ENCODE measurements around the gene CAPRIN2. TPM values are rescaled to one million over a fixed set of nuclear protein-coding genes. Genes with fewer than 3 reads are reported as not detected.

Gene CAPRIN2, protein sequence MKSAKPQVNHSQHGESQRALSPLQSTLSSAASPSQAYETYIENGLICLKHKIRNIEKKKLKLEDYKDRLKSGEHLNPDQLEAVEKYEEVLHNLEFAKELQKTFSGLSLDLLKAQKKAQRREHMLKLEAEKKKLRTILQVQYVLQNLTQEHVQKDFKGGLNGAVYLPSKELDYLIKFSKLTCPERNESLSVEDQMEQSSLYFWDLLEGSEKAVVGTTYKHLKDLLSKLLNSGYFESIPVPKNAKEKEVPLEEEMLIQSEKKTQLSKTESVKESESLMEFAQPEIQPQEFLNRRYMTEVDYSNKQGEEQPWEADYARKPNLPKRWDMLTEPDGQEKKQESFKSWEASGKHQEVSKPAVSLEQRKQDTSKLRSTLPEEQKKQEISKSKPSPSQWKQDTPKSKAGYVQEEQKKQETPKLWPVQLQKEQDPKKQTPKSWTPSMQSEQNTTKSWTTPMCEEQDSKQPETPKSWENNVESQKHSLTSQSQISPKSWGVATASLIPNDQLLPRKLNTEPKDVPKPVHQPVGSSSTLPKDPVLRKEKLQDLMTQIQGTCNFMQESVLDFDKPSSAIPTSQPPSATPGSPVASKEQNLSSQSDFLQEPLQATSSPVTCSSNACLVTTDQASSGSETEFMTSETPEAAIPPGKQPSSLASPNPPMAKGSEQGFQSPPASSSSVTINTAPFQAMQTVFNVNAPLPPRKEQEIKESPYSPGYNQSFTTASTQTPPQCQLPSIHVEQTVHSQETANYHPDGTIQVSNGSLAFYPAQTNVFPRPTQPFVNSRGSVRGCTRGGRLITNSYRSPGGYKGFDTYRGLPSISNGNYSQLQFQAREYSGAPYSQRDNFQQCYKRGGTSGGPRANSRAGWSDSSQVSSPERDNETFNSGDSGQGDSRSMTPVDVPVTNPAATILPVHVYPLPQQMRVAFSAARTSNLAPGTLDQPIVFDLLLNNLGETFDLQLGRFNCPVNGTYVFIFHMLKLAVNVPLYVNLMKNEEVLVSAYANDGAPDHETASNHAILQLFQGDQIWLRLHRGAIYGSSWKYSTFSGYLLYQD
- polyA plus RNA-seq (2013, experiment 1 of 2; ENCODE audit: insufficient read length): 17.6 TPM
- polyA plus RNA-seq (2013, experiment 2 of 2; ENCODE audit: insufficient read length): 17.8 TPM

DNA sequence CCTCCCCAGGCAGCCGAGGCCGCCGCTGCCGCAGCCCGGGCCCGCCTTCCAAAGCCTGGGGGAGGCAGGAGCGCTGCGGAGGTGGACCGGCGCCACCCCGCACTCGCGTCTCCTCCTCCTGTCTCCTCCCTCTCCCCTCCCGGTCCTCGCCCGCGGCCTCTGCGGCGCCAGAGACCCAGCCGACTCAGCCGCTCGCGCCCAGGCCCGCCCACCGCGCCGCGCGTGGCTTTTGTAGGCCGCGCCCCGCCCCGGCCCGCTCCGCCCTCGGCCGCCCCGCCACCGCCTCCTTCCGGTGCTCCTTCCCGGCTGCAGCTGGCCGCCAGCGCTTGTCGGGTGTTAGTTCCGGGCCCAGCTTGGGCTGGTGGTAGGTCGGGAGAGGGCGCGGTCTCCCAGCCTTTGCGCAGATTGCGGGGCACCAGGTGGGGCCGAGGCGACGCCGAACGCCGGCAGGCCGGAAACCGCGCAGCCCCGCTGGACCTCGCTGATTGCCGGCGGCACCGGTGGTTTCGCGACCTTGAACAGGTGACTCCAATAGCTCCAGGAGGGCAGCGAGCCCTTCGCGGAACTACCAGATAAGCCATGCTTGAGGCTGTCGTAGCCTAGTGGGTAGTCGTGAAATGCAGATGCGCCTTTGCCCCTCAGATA, at the start of gene CAPRIN2:
Gene CAPRIN2 (minus strand): TSS at position 202 of the 645 bp plus-strand sequence. CDS start 1,431 bp downstream, outside the sequence.
- peak; percentile 96 for DNase-seq

DNA sequence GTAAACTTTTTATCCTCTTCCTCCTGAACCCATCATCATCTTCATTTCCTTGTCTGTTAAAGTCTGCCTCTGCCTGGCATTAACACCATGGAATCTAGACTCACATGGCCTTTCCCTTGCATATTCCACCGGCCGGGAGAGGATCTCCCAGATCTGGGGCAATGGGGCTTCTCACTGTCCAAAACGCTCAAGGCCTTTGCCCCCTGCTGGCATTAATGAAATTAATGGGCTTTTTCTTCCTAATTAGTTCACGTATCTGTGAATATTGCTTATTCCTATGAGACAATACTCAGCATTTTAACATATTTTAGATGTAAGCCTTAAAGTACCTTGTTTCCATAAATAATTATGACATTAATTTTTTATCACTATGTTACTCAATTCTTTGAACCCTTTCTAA, 42.9 kb upstream of the CAPRIN2 start:
- no peak for DNase-seq

DNA sequence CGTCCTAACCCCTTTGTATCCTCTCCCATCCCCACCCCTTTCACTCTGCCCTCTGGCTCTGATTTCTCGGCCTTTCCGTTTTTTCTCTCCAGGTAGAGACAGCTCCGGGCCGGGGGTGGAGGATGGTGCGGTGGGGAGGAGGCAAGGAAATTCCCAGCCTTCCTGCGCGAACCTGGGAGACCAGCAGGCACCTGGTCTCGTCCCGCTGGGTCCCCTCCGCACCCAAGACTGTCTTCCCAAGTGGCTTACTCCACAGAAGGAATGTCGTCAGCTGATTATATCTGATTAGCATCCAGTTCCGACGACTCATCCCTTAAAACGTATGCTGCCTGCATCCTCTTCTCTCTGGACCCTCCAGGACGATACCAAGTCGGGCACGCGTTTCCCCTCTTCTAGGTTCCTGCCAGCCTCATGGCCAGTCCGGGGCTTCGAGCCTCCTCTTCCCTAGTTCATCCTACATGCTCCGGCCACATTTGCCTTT, 42.2 kb upstream of the CAPRIN2 start:
- DNase-seq: peak; percentile 45

DNA sequence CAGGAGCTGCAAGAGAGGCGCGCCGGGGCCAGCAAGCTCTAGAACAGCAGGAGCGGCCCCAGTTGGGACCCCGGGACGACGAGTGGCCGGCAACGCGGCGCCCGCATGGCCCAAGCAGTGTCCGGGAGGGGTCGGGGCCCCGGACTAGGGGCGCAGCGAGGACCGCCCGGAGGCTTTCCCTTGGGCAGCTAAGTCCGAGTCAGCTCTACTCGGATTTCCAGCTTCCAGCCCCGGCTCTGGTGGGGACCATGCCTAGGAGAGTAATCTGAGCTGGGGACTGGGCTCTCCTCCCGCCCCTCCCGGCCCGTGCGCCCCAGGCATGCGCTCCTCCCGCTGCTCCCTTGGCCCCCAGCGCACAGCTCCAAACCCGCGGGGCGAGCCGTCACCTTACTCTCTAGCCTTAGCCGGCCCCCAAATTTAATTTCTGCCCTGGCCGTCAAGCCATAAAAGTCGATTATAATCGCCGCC, 41.6 kb upstream of the CAPRIN2 start:
- DNase-seq: peak; percentile 74

DNA sequence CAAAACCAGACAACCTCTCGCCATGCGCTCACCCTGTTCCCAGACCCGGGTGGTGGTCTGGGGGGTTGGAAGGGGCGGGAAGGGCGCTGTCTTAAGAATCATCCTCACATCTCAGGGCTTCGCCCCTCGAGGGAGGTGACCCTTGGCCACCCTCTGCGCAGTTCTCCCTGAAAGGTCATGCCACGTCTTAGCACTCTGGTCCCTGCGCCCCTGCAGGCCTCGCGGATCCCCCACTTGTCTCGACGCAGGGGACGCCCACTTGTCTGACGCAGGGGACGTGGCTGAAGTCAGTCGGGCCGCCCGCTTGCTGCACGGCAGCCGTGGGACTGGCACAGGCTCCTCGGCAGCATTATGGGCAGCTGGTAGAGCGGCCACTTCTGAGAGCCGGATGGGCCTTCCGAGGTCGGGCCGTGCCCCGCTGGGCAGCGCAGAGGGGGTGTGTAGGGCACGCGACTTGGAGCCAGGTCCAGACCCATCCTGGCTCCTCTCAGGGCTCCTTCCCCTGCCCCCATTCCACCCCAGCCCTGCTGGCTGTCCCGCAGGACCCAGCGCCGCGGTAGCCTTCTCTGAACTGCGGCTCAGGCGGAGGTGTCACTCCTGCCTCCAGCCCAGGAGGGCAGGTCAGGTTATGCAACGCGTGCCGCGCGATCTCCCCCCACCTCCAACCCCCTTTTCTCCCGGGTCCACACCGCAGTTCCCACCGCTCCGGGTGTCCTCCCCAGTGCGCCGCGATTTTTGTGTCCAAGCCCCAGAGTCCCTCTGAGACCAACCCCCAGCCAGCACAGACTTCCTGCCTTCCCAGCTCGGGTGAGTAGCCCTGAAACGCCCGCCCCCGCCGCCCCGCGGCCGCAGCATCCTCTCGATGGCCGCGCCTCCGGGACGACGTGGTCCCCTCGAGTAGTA, 40.9 kb upstream of the CAPRIN2 start:
- DNase-seq: peak; percentile 86

DNA sequence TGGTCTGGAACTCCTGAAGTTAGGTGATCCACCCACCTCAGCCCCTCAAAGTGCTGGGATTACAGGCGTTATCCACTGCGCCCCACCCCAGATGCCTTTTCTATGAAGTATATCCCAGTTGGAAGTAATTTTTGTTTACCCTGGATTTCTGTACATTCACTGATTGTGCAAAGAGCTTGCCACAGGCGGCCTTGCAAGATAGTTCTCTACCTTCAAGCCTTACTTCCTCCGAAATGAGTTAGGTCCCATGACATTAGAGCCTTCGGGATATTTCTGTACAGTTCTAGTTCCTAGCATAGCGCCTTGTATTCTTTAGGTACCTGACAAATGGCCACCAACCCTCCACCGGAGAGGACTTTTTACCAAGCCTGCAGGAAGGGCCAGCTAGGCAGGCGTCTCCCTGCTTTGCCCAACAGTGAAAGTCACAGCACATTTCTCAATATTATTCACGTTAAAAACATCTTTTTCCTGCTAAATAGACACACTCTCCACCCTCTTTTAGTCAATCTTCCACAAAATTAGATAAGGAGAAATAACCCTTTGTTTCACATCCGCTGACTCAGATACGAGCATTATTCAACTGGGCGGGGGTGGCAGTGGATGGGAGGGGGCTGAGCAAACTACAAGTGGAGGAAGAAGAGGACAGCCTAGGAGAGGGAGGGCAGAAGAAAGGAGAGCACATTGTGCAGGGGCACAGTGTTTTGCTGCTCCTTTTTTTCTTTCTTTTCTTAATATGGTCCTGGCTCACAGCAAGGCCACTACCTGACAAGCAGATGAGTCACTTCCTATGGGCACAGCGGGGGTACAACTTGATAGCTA, 40.0 kb upstream of the CAPRIN2 start:
- DNase-seq: peak; percentile 85

DNA sequence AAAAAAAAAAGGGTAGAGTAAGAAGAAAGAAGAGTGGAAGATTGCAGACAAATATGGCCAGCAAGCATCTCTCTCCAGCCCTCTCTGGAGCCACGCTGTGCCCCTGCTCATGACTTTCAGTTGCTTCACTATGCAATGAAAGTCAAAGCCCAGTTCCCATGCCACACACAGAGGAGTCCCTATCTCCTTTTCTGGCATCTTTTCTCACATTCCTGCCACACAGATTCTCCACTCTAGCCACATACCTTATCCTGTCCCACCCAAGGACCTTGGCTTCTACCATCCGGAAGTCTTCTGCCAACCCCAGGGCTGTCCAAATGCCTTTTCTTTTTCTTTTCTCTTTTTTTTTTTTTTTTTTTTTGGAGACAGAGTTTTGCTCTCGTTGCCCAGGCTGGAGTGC, 39.3 kb upstream of the CAPRIN2 start:
- DNase-seq: no peak

DNA sequence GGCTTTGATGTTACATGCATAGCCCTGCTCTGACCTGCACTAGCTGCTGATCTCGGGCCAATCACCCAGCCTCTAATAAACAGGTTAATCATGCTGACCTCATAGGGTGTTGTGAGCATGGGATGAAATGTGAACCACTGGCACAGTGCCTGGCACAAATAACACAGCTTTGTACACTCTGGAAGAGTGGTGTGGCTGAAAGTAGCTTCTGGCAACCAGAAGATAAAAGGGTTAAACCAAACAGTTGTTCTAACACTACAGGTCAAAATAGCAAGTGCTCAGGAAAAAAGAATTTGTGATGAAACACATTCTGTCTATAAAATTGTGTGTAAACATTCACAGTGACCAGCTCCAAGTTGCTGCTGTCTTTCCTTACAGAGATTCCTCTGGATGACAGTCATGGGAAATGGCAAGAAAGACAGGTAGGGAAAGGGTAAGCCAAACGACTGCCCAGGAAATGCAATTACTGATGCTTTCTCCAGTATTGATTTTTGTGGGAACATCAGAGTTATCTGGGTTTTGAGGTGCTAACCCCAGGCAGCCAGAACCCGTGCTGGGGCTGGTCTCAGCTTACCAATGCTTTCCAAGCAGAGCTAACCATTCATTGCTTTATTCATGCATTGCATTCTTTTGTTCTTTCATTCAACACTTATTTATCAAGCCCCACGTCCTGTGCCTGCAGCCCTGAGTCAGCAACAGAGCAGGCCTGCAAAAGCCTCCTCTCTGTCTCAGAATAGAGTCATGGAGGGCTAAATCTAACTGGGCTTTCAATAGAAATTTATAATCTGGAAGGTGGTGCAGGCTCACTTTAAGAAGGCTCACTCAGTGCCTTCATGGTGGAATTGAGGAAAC, 38.1 kb upstream of the CAPRIN2 start:
- DNase-seq: peak; percentile 45

DNA sequence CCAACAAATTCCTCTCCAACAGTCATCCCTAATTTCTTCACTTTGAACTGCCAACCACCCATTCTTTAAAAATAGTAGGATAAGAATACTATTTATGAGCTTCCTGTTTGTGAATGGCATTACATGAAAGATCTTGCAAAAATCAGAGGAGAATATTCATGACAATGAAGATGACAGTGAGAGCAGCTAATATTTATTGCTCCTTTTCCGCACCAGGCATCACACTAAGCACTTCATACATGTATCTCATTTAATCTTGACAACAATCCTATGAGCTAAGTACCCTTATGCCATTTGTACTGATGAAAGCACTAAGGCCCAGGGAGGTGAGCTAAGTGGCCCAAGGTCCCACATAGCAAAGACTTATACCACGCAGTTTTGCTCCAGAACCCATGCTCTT, 37.3 kb upstream of the CAPRIN2 start:
- no peak for DNase-seq

DNA sequence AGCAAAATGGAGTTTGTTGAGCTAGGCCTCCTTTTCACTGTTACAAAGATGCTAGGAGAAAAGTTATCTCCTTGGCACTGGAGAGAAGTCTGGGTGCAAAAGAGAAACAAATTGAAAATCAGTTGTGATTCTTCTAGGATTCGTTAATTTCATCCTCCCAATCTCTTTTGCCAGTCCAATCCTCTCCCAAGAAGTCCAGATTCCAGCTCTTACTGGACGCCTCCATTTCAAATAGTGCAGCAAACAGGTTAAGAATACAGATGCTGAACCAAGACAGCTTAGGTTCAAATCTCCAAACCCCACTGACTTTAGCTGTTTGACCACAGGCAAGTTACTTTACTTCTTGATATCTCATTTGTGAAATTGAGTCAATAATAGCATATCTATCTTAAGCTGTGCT, 34.0 kb upstream of the CAPRIN2 start:
- DNase-seq: no peak

DNA sequence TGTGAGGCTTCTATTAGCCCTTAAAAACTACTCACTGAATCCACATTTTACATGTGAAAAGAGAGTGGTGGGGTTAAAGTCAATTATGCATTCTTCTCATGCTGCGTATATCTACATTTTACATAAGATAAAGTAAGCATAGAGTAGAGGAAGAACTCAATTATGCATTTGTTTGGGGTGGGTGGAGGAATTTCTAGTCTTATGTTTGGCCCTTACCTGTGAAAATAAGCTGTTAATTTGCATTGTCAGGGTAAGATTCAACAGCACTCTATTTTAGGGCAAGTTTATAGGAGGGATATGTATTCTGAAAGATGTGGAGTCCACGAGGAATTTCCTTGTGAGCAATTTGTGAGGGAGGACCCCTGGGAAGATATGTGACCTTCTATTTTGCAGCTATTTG, 30.9 kb upstream of the CAPRIN2 start:
- DNase-seq: no peak

DNA sequence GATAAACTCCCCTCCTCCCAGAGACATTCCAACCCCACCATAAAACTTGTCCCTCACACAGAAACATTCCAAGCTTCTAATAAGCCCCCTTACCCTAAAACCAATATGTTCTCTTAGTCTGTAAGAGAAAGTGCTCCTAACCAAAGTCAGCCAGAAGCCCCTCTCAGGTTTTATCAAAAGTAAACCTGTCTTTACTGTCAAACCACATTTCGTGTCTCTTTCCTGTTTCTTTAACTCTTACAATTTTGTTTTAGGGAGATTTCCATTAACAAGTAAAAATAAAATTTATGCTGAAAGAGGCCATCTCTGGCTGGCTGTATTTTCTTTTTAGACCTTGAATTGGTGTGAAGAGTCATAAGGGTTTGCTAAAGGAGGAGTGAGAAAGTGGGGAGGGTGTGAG, 29.8 kb upstream of the CAPRIN2 start:
- DNase-seq: no peak

DNA sequence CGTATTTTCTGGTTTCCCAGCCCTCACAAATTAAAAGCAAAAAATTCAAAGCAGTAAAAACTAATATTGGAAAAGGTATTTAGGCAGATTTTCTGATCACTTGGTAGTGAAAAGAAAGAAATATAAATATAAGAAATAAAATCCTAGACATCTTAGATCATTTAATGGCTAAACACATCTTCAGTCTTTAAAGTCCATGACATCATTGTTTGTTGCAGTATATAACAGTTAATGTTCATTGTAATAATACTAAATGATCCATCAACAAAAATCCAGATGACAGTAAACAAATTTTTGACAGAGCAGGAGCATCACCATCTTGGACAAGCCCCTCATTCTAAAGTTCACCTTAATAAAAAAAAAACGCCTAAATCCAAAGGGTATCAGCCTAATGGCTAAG, 29.2 kb upstream of the CAPRIN2 start:
- no peak for DNase-seq

DNA sequence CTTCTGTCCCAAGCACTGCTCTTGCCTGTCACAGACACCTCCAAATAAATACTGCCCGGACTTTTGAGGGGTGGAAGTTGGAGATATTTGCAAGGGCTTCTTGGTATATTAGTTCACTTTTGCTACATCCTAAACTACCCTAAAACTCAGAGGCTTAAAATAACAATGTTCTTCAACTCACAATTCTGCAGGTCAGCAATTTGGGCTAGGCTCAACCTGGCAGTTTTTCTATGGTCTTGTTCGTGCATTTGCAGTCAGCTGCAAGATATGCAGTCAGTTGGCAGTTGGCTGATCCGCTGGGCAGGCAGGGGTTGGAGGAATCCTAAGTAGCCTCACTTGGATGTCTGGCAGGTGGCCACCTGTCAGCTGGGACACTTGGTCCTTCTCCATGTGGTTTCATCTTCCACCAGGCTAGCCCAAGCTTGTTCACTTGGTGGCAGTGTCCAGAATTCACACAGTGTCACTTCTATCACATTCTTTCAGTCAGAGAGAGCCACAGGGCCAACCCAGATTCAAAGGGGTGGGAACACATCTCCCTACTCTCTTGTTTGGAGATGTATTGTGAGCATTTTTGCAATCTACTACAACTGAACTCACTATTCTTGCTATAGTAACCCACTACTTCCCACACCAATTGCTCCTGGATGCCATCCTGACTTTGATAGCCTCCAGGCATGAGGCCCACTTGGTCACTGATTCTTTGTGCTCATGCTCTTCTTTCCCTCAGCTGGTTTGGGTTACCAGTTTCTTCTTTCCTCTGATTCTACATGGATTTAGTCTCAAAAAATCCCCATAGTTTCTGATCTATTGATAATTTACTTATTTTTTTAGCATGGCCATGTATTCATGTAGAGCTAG, 27.8 kb upstream of the CAPRIN2 start:
- no peak for DNase-seq

DNA sequence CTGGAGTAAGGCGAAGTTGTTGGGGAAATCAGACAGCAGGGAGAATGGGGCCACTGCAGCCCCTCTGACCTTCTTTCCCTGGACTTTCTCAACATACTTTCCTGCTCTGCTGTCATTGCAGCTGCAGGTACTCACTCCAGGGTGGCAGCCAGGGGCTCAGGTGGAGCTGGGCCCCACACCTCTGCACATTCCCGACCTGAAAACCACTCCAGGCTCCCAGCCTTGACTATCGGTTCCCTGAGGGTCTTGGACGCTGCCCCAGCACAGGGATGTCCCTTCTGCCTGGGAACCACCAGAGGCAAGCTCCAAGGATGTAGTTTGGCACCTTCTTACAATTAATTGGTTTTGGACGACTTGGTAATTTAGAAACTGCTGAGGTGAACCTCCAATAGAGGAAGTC, 24.8 kb upstream of the CAPRIN2 start:
- DNase-seq: no peak

DNA sequence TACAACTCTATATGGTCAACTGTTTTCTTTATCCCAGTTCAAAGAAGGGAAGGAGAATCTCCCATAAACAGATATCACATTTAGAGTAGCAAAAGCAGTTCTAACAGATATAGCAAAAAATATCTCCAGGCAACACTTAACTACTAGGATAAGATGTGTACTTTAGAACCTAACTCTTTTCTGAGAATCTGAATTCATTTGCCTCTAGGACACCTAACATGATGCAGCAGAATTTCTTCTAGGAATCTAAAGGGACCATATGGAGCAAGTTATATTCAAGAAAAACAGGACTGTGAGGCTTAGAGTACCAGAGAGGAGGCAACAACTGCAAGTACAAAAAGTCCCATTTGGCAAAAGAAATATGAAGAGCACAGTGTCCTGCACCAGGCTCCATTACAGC, 24.4 kb upstream of the CAPRIN2 start:
- DNase-seq: no peak

DNA sequence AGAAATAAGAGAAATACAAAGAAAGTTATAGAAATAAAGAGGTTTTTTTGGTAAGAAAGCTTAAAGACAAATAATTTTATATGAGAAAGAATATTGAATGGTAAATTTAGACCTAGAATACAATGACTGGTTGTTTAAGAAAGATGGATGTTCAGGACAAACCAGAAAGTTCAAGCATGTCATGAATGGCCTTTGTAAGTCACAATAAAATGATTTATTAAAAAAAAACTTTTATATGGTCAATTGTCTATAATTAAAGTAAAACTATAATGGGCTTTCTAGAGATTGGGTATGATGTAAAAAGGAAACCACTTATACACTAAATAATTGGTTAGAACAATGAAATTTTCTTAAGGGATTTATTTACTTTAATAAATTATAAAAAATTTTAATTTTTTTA, 19.8 kb upstream of the CAPRIN2 start:
- no peak for DNase-seq

DNA sequence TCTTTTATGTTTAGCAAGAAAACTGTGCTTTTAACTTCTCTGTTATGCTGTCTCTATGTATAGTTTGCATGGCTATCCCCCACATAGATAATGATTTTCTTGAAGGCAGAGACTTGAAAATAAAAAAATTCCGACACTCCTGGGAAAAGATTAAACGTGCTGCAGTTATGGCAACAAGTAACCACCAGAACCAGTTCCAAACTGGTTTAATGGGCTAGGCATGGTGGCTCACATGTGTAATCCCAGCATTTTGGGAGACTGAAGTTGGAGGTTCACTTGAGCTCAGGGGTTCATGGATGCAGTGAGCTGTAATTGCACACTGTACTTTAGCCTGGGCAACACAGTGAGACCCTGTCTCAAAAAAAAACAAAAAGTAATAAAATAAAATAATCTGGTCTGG, 15.1 kb upstream of the CAPRIN2 start:
- DNase-seq: no peak
